ENCODE data around the gene OR52W1.
"Not testable (repeated sequence)": the region's sequence is repeated elsewhere in the genome, so short reads cannot be mapped to it uniquely, and the experiment has no call there.

The OR52W1 gene

GRCh38 chr11:6248897-6249296 lies 49.9 kb downstream of the OR52W1 start:
- DNase-seq; intact Hi-C loops (cut with DNase I): not testable (repeated sequence)

Measured in head of caudate nucleus (tissue), 42 donors.